GM10847 (cell line): ENCODE measurements around the gene COL18A1.

ENCODE experiments used
- POLR2A ChIP-seq: IDR thresholded peaks from 2 replicates; pipeline ENCODE4 v1.6.1; 2011; ENCODE audit not compliant: insufficient read length; ENCODE audit errors: extremely low read depth

The COL18A1 gene

DNA sequence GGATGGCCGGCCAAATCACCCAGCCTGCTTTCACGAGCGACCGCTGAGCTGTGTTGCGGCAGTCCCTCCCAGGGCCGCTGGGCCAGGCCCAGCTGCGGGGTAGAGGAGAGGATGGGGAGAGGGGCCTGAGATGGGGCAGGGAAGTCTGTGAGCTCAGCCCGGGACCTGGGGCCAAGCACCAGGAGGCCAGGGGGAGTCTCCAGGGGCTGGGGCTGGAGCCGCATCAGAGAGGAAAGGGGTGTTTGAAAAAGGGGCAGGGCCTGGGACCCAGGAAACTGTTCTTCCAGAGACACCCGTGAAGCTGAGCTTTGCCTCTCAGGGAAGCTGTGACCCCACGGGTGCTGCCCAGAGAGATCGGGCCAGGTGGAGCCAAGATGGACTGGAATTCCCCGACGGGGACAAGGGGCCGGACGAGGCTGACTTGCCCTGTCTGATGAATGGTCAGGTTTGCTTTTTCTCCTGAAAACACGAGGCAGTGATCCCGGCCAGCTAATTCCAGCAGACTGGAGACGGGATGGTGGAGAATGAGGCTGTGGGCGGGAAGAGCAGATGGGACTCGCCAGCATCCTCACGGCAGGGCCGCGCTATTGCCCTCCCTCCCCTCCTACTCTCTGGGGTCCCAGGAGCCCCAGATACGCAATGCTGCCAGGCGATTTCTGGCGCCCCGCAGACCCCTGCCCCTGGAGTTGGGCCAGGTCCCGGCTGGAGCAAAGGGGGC lies 40.3 kb upstream of the COL18A1 start:
- TF ChIP-seq POLR2A: no peak

DNA sequence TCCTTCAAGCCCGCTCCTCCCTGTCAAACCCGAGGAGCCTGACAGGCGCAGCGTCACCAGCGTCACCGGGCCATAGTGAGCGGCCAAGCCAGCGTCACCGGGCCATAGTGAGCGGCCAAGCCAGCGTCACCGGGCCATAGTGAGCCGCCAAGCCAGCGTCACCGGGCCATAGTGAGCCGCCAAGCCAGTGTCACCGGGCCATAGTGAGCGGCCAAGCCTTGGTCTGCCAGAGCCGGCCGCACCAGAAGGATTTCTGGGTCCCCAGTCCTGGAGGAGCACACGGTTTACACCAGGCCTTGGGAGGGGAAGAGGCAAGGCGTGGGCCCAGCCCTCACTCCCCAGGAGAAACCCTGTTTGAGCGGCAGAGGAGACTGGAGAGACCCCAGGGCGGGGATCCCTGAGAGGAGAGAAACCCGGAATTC lies 39.8 kb upstream of the COL18A1 start:
- TF ChIP-seq POLR2A: no peak

DNA sequence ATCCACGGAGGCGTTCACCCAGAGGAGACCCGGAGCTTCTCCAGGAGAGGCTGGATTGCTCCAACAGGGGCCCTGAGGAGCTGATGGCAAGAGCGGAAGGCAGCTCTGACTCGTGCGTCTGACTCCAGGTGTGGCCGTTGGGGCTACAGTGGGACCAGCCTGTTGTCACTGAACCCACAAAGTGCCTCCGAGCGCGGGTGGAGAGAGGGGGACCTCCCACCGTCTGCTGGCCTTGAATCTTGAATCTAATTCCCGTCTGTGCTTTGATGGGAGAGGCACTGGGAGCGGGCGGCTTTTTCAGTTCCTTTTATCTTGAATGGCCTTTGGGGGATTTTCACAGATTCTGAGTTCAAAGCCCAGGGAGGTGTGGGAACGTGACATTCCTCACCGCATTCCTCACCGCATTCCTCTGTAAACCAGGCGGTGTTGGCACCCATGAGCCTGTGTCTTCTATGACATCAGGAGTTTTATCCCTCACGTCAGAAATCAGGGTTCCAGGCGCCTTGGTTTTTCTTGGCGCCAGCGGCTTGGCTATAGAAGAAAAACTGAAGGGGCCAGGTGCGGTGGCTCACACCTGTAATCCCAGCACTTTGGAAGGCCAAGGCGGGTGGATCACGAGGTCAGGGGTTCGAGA lies 39.2 kb upstream of the COL18A1 start:
- no peak for TF ChIP-seq POLR2A

DNA sequence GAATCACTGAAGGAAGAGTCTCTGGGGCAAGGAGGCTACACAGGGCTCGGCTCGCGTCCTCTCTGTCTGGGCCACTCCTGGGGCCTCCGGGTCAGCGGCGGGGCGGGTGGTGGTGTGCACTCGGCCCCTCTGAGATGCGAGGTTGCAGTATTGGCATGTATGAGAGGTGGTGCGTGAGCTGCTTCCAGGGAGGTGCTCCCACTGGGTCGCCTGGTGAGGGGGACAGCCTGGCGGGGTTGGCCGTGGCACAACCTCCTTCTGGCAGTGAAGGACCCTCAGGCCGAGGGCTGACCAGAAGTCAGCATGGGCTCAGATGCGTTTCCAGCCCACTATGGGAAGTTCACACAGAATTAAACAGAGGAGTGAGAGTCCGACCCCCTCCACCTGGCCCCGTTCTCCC lies 38.5 kb upstream of the COL18A1 start:
- TF ChIP-seq POLR2A: no peak

DNA sequence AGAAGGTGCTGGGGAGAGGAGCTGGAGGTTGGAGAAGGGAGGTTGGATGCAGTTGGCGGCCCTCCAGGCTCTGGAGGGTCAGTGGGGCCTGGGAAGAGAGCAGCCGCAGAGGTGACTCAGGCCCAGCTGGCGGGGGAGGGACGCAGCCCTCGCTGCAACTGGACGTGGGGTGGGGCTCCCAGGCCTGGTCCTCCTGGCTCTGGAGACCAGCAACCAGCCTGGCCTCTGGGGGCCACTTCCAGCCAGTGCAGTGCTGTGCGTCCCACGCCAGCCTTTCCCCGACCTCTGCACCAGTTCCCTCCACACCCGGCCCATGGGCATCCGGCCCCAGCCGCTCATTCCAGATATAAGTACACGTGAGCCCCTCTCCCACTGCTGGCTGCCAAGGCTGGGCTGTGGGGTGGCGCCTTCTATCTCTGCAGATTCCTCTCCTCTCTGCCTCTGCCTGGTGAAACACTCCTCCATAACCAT lies 38.0 kb upstream of the COL18A1 start:
- TF ChIP-seq POLR2A: no peak

DNA sequence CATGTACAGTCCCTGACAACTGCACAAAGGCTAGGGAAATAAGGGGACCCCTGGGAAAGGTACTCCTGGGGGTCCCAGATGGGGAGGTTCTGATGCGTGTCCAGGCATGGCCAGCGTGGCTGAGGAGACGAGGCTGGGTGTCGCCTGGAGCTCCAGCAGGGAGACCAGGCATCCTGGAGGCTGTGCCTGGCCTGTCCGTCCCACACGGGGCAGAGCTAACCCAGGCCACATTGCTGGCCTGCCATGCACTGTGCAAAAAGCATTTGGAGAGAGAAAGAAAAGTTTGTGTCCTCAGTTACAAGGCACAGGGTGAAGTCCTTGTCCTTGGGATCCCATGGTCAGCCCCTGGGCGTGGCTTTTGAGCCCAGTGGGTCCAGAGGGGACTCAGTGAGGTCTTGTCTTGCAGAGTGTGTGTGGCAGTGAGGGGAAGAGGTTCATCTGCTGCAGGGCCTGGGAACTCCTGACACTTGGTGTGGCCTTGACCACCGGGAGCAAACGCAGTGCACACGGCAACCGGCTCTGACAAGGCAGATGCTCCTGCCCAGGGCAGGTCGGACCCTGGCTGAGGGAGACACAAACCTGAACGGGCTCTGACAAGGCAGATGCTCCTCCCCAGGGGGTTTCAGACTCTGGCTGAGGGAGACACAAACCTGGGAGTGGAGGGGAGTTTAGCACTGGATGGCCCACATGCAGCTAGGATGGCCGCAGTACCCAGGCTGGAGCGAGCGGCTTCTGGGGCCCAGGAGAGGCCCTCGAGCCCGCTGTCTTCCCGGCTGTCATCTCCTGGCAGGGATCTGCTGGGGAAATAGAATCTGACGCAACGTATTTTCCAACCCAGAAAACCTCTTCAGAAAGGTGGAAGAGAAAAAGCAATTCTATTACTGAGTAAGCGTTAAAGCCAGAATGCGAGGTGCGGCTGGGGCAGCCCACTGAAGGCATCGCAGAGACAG lies 37.3 kb upstream of the COL18A1 start:
- TF ChIP-seq POLR2A: no peak

DNA sequence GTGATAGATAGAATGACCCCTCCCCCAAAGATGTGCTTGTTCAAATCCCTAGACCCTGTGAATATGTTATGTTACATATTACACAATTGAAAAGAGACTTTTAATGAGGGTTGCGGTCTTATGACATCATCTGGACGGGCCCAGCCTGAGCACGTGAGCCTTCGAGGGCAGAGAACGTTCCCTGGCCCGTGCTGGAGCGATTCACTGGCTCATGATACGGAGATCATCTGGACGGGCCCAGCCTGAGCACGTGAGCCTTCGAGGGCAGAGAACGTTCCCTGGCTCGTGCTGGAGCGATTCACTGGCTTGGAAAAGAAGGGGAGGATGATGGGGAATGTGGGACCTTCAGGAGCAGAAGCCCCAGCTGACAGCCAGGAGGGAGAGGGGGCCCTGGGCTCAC lies 34.4 kb upstream of the COL18A1 start:
- TF ChIP-seq POLR2A: no peak

DNA sequence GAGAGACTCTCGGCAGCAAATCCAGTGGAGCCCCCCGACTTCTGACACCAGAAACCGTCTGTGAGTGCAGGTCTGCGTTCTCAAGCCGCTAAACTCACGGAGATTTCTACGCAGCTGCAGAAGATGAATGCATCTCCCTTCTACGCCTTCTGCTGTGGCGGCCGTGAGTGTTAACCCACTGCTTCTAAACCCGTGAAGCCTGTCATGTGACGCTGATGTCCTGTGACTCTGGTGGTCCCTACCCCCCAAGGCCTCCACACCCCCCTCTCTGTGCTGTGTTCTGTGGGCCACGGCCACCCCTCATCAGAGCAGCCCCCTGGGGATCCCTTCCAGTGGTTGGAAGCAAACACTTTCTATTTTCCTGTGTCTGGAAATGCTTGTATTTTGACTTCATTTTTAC lies 33.9 kb upstream of the COL18A1 start:
- TF ChIP-seq POLR2A: no peak

DNA sequence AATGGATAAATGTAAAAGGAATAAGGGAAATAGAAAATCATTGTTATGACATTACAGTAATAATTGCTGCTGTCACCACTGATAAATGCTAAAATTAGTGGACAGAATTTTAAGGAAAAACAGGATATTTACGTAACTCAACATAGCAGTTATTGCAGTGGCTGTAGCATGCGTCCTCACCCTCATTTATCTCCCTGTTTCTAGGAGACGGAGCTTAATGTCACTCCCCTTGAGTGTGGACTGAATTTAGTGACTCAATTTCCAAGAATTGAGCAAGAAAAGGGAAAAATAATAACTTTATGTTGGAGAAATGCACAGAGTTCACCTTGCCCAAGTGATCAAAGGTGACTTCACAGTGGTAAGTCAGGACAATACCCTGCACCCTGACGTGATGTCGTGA lies 33.3 kb upstream of the COL18A1 start:
- no peak for TF ChIP-seq POLR2A

DNA sequence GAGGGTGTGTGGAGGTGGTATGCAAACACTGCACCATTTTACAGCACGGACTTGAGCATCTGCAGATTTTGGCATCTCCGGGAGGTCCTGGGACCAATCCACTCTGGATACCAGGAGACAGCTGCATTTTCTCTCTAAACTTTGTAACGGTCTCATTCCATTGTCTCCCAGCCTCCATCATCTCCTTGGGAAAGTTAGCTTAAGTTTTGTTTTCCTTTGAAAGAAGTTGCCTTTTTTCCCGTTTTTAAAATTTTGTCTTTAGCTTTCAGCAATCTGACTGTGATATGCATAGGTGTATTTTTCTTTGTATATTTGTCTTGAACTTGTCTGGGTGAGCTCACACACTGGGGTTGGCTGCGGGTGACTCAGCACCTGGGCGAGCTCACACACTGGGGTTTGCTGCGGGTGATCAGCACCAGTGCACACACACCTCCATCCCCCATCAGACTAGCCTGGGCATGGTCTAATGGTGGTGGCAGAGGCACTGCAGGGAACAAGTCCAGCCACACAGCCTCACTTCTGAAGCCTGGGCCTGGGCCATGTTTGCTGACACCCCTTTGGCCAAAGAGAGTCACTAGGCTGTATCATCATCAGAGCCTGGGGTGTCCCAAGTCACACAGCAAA lies 32.1 kb upstream of the COL18A1 start:
- TF ChIP-seq POLR2A: no peak

DNA sequence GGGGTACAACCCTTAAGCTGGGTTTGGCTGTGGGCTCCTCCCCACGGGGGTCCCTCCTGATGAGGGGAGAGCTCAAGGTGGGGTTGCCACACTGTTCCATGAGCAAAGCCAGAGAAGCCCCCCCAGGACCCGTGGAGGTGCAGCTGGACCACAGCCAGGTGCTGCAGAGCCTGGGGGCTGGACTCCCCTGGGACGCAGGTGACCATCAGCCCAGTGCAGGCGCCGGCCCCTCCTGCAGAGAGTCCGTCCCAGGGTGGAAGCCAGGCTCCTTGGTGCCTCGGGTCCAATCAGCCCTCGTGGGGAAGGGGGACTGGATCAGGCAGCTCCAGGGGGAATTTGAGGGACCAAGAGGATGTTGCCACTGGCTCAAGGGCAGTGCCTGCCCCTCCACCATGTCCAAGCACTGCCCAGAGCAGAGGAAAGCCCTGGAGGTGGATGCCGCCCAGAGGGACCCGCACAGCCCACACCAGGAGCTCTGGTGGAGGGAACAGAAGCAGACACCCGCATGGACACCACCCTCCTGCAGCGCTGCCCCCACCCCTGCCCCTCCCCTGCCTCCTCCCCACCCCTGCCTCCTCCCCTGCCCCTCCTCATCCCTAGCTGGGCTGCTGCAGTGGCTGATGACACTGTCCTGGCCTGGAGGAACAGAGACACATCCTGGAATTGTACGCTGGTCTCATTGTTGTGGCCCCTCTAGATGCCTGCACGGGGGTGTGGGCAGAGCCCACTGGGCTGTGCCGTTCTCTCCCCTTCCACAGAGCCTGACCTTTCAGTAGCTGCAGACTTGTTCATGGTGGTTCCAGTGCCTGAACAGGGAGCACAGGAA lies 30.8 kb upstream of the COL18A1 start:
- TF ChIP-seq POLR2A: no peak

DNA sequence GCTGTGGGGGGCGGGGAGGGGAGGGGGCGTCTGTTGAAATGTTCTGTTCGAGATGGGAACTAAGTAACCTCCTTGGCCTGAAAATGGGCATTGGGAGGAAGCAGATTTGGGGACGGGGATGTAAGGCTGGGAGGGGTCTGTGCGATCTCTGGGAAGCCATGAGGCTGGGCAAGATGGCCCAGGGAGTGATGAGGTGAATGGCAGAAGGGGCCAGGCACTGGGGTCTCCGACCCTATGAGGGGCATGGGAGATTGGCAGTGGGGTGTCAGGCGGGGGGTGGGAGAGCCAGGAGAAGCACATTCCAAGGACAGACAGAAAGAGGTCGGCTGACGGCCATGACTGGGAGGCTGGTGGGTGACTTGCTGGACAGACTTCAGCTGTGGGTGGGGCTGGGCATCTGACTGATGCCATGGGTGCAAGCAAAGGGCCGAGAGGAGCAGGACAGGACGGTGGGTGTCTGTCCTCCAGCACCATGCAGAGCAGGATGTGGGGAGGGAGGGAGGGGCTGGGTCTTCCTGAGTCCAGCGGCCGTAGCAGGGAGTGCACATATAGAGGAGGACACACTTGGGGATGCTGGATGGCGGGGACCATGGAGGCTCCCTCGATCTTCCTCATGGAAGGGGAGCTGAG lies 30.0 kb upstream of the COL18A1 start:
- TF ChIP-seq POLR2A: no peak

DNA sequence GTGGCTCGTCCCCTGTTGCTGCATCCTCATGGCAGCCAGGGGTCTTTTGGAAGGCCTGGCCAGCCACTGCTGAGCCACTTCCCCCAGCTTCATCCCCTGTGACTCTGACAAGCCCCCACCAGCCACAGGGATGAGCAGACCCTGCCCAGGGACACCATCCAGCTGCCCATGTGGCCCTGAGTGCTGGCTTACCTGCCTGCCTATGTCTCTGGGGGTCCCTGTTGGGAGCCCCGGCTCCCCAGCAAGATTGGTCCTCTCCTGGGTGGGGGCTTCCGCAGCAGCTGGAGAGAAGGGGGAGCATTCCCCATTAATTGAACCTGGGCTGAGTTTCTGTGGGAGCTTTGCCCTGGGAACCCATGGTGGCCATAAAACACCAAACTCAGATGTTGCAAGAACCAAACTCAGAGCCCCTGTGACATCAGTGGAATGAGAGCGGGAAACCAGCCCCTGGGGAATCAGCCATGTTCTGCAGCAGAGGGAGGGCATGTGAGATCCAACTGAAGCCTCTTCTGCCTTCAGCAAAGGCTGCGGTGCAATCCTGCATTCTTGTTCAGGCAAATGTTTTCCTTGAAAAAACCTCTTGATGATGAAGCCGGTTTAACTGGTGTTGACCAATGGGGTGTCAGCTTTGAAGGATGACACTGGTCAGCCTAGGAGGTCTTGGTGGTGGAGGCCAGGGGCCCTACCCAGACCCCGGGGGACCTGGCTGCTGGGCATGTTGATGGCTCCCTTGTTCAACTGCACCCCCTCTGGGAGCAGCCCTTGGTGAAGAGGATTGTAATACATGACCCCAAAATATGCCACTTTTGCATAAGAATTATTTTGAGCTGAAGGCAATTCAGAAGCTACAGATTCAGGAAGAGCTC lies 28.3 kb upstream of the COL18A1 start:
- TF ChIP-seq POLR2A: no peak
